ENCODE measurements around the gene LSAMP. TPM values are rescaled to one million over a fixed set of nuclear protein-coding genes. Genes with fewer than 3 reads are reported as not detected.

LSAMP gene
- total RNA-seq, 1 experiment from 2014 or later, result not detected

GRCh38 chr3:115990669-115991068, 454.6 kb downstream of the LSAMP start:
- POLR2A ChIA-PET, result no interaction called here
- no peaks in the 10 kb centered on the region for H3K9me3 ChIP-seq
- CTCF ChIA-PET, result no interaction called here
- no peak overlapping the region for H3K27ac Mint-ChIP-seq (ENCODE audit: unreplicated experiment)
- no peaks in the 10 kb centered on the region for H3K4me1 ChIP-seq
- no peak overlapping the region for H3K4me3 Mint-ChIP-seq (ENCODE audit: unreplicated experiment)
- no peak for DNase-seq
- H3K9me3 Mint-ChIP-seq (ENCODE audit: unreplicated experiment), result no peaks in the 10 kb centered on the region
- no peaks in the 10 kb centered on the region for H3K36me3 Mint-ChIP-seq (ENCODE audit: insufficient read depth, unreplicated experiment)
- no peak overlapping the region for H3K4me3 ChIP-seq (ENCODE audit: low read depth, low read length)
- no peak for TF ChIP-seq CTCF (IDR thresholded peaks at IDR 0.05; ENCODE audit: insufficient read depth in 1 of 2, low read depth in 1 of 2, low read length in 1 of 2, severe bottlenecking in 1 of 2, unreplicated experiment in 1 of 2)
- H3K27me3 Mint-ChIP-seq (ENCODE audit: insufficient read depth, unreplicated experiment), result peaks cover 8% of the 10 kb centered on the region
- H3K36me3 ChIP-seq (ENCODE audit: control insufficient read depth, insufficient read depth, low read length), result no peaks in the 10 kb centered on the region
- no TSS peak for BruUV-seq (replicated peaks)
- H3K27me3 ChIP-seq (replicated peaks; ENCODE audit: control insufficient read depth, insufficient read depth, low read length), result no peaks in the 10 kb centered on the region
- intact Hi-C loops (cut with micrococcal nuclease; ENCODE audit: unreplicated experiment), result no loop called here
- H3K4me1 Mint-ChIP-seq (ENCODE audit: low read depth, unreplicated experiment), result no peaks in the 10 kb centered on the region

- no peak overlapping the region for H3K4me3 Mint-ChIP-seq (ENCODE audit: unreplicated experiment)
- ChIA-PET CTCF (no interaction called here), POLR2A (no interaction called here)
- Histone ChIP-seq H3K4me3 (ENCODE audit: low read depth, low read length) (no peak overlapping the region), H3K27me3 (replicated peaks; ENCODE audit: control insufficient read depth, insufficient read depth, low read length) (no peaks in the 10 kb centered on the region), H3K4me1 (no peaks in the 10 kb centered on the region), H3K36me3 (ENCODE audit: control insufficient read depth, insufficient read depth, low read length) (no peaks in the 10 kb centered on the region), H3K9me3 (no peaks in the 10 kb centered on the region)
- peaks cover 8% of the 10 kb centered on the region for H3K27me3 Mint-ChIP-seq (ENCODE audit: insufficient read depth, unreplicated experiment)
- no peak for TF ChIP-seq CTCF (IDR thresholded peaks at IDR 0.05; ENCODE audit: insufficient read depth in 1 of 2, low read depth in 1 of 2, low read length in 1 of 2, severe bottlenecking in 1 of 2, unreplicated experiment in 1 of 2)
- no TSS peak for BruUV-seq (replicated peaks)
- H3K4me1 Mint-ChIP-seq (ENCODE audit: low read depth, unreplicated experiment), result no peaks in the 10 kb centered on the region
- no peaks in the 10 kb centered on the region for H3K9me3 Mint-ChIP-seq (ENCODE audit: unreplicated experiment)
- intact Hi-C loops (cut with micrococcal nuclease; ENCODE audit: unreplicated experiment), result loop anchor here (10.0 kb wide), 1 partner anchor 135 kb away; no protein-coding TSS in a partner anchor
- DNase-seq, result no peak
- no peaks in the 10 kb centered on the region for H3K36me3 Mint-ChIP-seq (ENCODE audit: insufficient read depth, unreplicated experiment)
- H3K27ac Mint-ChIP-seq (ENCODE audit: unreplicated experiment), result no peak overlapping the region
Measured at GRCh38 chr3:115989684-115990421, 455.4 kb downstream of the LSAMP start.

GRCh38 chr3:115986555-115987207, 458.6 kb downstream of the LSAMP start:
- BruUV-seq (replicated peaks), result no TSS peak

More at GRCh38 chr3:115986555-115987207, 458.6 kb downstream of the LSAMP start:
- peak; percentile 45 to 55 for DNase-seq
- TF ChIP-seq CTCF (IDR thresholded peaks at IDR 0.05; ENCODE audit: insufficient read depth in 1 of 2, low read depth in 1 of 2, low read length in 1 of 2, severe bottlenecking in 1 of 2, unreplicated experiment in 1 of 2), result peak; percentile 64 to 65
- Mint-ChIP-seq H3K4me1 (ENCODE audit: low read depth, unreplicated experiment) (no peaks in the 10 kb centered on the region), H3K36me3 (ENCODE audit: insufficient read depth, unreplicated experiment) (no peaks in the 10 kb centered on the region), H3K9me3 (ENCODE audit: unreplicated experiment) (no peaks in the 10 kb centered on the region), H3K27ac (ENCODE audit: unreplicated experiment) (no peak overlapping the region), H3K4me3 (ENCODE audit: unreplicated experiment) (no peak overlapping the region), H3K27me3 (ENCODE audit: insufficient read depth, unreplicated experiment) (peaks cover 16% of the 10 kb centered on the region)
- no peaks in the 10 kb centered on the region for H3K27me3 ChIP-seq (replicated peaks; ENCODE audit: control insufficient read depth, insufficient read depth, low read length)
- no peak overlapping the region for H3K4me3 ChIP-seq (ENCODE audit: low read depth, low read length)
- no peaks in the 10 kb centered on the region for H3K36me3 ChIP-seq (ENCODE audit: control insufficient read depth, insufficient read depth, low read length)
- no peaks in the 10 kb centered on the region for H3K9me3 ChIP-seq
- ChIA-PET CTCF (interaction anchor here (0.6 kb wide), 1 partner anchor 91 kb away, joined by 3 read pairs; no protein-coding TSS in a partner anchor), POLR2A (no interaction called here)
- H3K4me1 ChIP-seq, result no peaks in the 10 kb centered on the region
- intact Hi-C loops (cut with micrococcal nuclease; ENCODE audit: unreplicated experiment), result loop anchor here (2.0 to 10.0 kb wide), 4 partner anchors 34 to 772 kb away; no protein-coding TSS in a partner anchor

Measured in Caco-2 (cell line).